Vagina (tissue), 2 donors: ENCODE measurements around the gene KLHL25.

Experiments
- CTCF ChIP-seq, 3 experiments: fragments of 450-650 bp in 2 of 3; fragments of 200-600 bp in 1 of 3; sonication (generic) in 1 of 3; IDR thresholded peaks; one replicate each; pipeline ENCODE4 v1.5.1; 2017 to 2019; ENCODE audit warnings: antibody characterized with exemption in 3 of 3, mild to moderate bottlenecking in 2 of 3, moderate library complexity in 2 of 3
- POLR2AphosphoS5 ChIP-seq, 2 donors: sonication (generic); formaldehyde crosslinking; IDR thresholded peaks; one replicate each; pipeline ENCODE4 v1.9.0; 2017; ENCODE audit warnings: antibody characterized with exemption in 2 of 2, mild to moderate bottlenecking in 2 of 2, low read depth in 1 of 2; ENCODE audit not compliant: insufficient read depth in 1 of 2

GRCh38 chr15:85800478-85801123, 5.9 kb upstream of the KLHL25 start:
- no peak for TF ChIP-seq CTCF (IDR thresholded peaks at IDR 0.05)
- peak in 1 of 2 donors; percentile 30 for TF ChIP-seq POLR2AphosphoS5 (IDR thresholded peaks at IDR 0.05; ENCODE audit: insufficient read depth in 1 of 2, low read depth in 1 of 2)
